Suppressor macrophage treated with lipopolysaccharide for 4 hours (primary cell): ENCODE results near the gene IFI44L.

Experiments used
- DNase-seq: peaks from one replicate; pipeline ENCODE4 v3.0.0-alpha.2; 2020

The IFI44L gene

DNA sequence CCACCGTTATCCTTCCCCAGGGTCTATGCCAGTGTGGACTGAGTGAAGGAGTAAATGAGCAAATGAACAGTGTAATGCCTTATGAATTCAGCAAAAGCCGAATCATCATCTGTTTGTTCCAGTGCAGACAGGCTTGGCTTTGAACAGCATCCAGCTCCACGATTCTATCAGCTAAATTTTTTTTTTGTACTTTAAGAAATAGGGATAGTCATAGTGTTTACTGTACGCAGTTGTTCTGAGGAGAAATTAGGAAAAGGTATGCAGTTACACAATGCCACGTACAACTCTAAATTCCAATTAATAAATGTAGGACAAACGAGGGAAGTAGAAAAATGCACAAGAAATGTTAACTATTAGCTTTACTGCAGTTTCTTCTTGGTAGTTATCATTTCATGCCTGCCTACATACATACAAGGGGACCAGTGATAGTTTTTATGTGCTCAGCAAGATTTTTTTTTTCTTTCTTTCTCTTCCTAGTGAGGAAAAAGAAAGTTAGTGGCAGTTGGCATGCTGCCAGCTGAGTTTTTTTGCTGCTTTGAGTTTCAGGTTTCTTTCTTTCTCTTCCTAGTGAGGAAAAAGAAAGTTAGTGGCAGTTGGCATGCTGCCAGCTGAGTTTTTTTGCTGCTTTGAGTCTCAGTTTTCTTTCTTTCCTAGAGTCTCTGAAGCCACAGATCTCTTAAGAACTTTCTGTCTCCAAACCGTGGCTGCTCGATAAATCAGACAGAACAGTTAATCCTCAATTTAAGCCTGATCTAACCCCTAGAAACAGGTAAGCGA lies at the start of gene IFI44L:
Gene IFI44L (plus strand): TSS at position 646 of the 777 bp plus-strand sequence. CDS start 7,468 bp downstream, outside the sequence.
- DNase-seq: peak; percentile 88

GRCh38 chr1:78570539-78570938 lies 49.7 kb upstream of the IFI44L start:
- DNase-seq: no peak

DNA sequence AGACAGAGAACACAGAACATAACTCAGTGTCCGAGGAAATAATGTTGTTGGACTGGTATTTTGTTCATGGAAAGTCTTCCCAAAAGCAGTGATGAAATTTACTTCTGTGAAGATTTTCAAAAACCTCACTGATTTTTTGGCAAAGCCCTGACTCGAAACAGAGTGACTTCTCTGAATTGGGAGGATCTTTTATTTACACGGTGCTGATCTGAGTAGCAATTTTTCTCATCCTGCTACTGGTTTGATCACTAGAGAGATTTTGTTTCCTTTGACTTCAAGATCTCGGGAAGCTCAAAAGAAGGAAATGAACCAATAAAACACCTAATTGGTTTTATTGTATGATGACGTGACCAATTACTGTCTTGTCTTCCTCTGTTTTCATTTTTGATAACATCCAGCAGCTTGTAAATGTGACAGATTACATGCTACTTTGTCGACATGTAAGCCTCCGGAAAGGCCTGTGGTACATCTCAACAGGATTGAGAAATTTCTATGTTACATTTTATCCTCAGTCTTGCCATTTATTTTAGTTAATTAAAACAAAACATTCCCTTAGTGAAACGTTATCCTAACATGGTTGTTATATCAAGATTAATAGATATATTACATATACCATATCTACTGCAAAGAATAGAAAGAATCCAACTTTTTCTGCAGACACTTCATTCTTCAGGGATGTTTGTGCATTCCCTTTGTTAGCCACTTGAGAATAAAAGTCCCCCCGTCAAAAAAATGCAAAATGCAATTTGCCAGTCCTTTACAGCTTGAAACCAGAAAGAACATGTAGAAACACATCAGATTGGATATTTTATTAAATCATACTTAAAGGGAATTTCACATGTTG lies 42.8 kb upstream of the IFI44L start:
- no peak for DNase-seq

GRCh38 chr1:78586572-78586971 lies 33.7 kb upstream of the IFI44L start:
- DNase-seq: no peak

- DNase-seq: no peak
Observed at GRCh38 chr1:78587211-78587610, 33.0 kb upstream of the IFI44L start.

DNA sequence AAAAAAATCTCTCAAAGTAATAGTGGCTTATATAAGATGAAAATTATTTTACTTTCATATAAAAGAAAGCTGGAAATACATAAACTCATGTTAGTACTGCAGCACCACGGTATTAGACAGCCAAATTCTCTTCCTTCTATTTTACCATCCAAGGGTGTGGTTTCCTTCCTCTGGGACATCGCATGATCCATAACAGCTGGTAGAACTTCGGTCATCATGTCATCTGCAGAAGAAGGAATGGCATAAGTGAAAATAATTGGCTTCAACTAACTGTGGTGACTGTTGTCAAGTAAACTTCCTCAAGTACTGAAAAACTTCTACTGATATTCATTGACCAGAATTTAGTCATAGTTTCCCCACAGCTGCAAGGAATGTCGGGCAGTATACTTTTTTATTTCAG lies 28.3 kb upstream of the IFI44L start:
- no peak for DNase-seq

DNA sequence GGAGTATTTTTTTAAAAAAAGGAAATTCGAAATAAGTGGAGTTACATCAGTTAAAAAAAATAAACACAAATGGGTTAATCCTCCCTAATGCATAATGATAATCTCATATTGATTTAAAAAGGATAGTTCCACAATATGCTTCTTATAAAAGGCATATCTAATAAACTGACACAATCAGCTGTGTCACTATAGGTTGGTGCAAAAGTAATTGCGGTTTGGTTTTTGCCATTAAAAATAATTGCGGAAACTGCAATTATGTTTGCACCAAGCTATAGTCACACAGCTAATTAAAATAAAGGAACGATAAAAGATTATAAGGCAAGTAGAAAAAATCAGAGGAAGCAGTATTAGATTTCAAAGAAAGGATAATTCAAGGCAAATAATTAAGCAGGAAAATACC lies 21.0 kb upstream of the IFI44L start:
- DNase-seq: no peak

DNA sequence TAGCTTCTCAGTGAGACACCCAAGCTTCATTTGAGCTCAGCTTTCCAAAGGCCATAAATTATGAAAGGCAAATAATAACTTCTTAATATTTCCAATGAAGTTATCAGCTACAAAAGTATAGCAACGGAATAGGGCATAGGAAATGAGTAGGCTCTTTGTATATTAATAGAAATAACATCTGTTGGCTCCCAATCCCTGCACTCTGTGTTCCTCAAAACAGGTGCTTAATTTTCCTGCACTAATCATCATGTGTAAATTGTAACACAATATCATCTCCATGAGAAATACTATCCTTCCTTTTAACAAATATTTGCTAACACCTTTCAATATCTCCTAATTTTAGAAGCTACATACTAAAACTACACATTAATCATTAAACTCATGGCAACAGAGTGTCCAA lies 19.2 kb upstream of the IFI44L start:
- no peak for DNase-seq

GRCh38 chr1:78603206-78603605 lies 17.0 kb upstream of the IFI44L start:
- DNase-seq: no peak

GRCh38 chr1:78604643-78605042 lies 15.6 kb upstream of the IFI44L start:
- DNase-seq: no peak

GRCh38 chr1:78606274-78606673 lies 14.0 kb upstream of the IFI44L start:
- DNase-seq: no peak

GRCh38 chr1:78607334-78607927 lies 12.8 kb upstream of the IFI44L start:
- DNase-seq: peak; percentile 31

DNA sequence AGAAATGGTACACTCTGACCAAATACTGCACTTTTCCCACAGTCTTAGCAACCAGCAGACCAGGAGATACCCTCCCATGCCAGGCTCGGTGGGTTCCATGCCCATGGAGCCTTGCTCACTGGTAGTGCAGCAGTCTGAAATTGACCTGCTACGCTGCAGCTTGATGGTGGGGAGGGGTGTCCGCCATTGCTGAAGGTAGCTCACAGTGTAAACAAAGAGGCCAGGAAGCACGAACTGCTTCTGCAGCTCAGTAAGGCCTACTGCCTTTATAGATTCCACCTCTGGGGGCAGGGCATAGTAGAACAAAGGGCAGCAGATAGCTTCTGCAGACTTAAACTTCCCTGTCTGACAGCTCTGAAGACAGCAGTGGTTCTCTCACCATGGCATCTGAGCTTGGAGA lies 12.3 kb upstream of the IFI44L start:
- no peak for DNase-seq

DNA sequence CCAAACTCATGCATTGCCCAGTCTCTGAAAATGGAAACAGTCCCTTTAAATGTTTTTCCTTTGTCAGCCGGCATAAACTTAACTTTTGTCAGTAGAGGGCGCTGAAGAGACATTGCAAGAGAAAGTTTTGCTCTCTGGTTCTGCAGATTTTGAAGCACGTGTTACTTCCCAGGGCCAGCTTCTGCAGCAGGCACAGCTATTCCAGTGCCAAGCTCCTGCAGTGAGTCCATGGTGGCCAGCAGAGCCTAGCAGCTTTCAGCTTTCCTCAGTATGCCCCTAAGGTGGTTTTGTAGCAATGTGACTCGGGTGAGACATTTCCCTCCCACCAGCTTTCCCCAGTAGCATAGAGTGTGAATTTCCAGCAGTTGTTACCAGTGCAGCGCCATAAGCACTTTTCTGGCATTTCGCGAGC lies 2.6 kb upstream of the IFI44L start:
- peak; percentile 95 for DNase-seq

- DNase-seq: no peak
Observed at GRCh38 chr1:78619032-78619431, 1.2 kb upstream of the IFI44L start.

DNA sequence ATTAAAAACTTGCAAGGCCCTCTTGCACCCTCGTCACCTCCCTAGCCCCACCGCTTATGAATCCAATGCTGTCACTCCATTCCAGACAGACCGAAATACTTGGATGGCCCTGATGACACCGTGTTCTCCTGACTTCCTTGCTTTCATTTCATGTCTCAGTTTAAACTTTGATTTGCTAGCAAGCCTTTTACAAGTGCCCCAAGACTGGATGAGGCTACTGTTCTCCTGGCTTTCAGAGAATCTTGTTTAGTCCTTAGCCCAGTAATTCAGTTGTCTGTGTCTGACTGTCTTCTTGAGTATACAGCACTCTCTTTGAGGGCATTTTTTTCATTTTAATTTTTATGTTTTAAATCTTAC lies 824 bp upstream of the IFI44L start:
- peak; percentile 32 for DNase-seq

- DNase-seq: peak; percentile 60
Observed at GRCh38 chr1:78620666-78621065, 418 bp downstream of the IFI44L start.

GRCh38 chr1:78622548-78622947 lies 2.3 kb downstream of the IFI44L start:
- peak; percentile 53 for DNase-seq

GRCh38 chr1:78624035-78624434 lies 3.8 kb downstream of the IFI44L start:
- no peak for DNase-seq

GRCh38 chr1:78627321-78627720 lies 7.1 kb downstream of the IFI44L start:
- DNase-seq: no peak

- DNase-seq: no peak
Observed at GRCh38 chr1:78630600-78630999, 10.4 kb downstream of the IFI44L start.

DNA sequence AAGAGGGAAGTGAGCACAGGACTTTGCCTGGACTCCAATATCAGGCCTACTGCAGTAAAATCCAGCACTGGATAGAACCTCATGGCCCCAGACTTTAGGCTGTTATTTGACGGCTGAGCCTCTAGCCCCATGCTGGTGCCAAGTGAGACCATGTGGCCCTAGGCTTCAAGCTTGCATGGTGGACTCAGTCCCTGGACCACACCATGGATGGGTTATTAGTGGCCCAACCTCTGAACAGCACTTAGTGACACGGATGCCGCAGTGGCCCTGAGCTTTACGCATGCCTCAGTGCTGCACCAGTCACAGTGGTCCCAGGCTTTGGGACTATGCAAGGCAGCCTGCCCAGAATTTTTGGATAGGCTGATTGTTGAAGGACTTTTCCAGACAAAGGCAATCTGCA lies 13.0 kb downstream of the IFI44L start:
- DNase-seq: no peak

DNA sequence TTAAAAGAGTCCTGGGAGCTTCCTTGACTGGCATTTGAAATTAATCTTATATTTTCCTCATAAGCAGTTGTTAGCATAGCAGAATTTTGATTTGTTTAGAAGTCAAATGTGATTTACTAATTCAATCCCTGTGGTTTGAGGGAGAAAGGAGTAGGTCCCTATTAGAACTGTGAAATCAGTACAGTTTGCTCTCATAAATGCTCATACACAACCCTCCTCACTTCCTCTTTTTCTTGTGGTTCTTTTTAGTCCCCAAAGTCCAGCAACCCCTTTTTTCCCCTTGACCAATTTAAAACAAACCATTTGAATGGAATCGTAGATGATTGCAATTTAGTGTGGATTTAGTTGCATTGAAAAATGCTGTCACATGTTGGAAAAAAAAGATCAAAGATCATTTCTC lies 20.2 kb downstream of the IFI44L start:
- DNase-seq: no peak

DNA sequence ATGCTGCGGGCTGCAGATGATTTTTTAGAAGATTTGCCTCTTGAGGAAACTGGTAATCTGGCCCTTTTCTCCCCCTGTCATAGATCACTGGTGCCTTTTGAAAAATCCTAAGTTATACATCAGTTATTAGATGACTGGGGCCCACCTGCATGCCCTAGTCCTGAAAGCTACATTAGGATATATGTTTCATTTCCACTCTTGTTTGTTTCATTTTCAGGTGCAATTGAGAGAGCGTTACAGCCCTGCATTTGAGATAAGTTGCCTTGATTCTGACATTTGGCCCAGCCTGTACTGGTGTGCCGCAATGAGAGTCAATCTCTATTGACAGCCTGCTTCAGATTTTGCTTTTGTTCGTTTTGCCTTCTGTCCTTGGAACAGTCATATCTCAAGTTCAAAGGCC lies 21.3 kb downstream of the IFI44L start:
- DNase-seq: no peak
